Dermis microvascular lymphatic vessel endothelial cell (primary cell): ENCODE results near the gene ABCC1. TPM values are rescaled to one million over a fixed set of nuclear protein-coding genes. Genes with fewer than 3 reads are reported as not detected.
"Not testable (repeated sequence)": the region's sequence is repeated elsewhere in the genome, so short reads cannot be mapped to it uniquely, and the experiment has no call there.

ENCODE experiments used
- DNase-seq, 2 donors: peaks; one replicate each; pipeline versions ENCODE4 v3.0.0 to v3.0.0-alpha.2; 2010; ENCODE audit warnings: low read depth in 2 of 2
- total RNA-seq: library from RNA; depleted of rRNA; stranded (reverse); fragments of >200 nt; gene quantifications from 2 replicates; pipeline ENCODE4 v1.2.1, GENCODE V29; 2014

The ABCC1 gene
- total RNA-seq, 1 donor from 2014 or later = 16.6 TPM

- no peak for DNase-seq
Observed at GRCh38 chr16:16137110-16137509, 187.7 kb downstream of the ABCC1 start.

GRCh38 chr16:16138034-16138635 lies 188.7 kb downstream of the ABCC1 start:
- no peak for DNase-seq

- DNase-seq = no peak
Observed at GRCh38 chr16:16139061-16139460, 189.6 kb downstream of the ABCC1 start.

- DNase-seq = no peak
Observed at GRCh38 chr16:16139806-16140205, 190.4 kb downstream of the ABCC1 start.

GRCh38 chr16:16140537-16140936 lies 191.1 kb downstream of the ABCC1 start:
- DNase-seq = peak in 1 of 2 donors; percentile 19

GRCh38 chr16:16141141-16141540 lies 191.7 kb downstream of the ABCC1 start:
- DNase-seq = no peak

- DNase-seq = no peak
Observed at GRCh38 chr16:16141784-16142396, 192.5 kb downstream of the ABCC1 start.

- DNase-seq = peak in 1 of 2 donors; percentile 23
Observed at GRCh38 chr16:16143038-16143763, 193.8 kb downstream of the ABCC1 start.

- DNase-seq = no peak
Observed at GRCh38 chr16:16143931-16144330, 194.5 kb downstream of the ABCC1 start.

GRCh38 chr16:16144416-16144815 lies 195.0 kb downstream of the ABCC1 start:
- no peak for DNase-seq

- no peak for DNase-seq
Observed at GRCh38 chr16:16145286-16145685, 195.9 kb downstream of the ABCC1 start.

- DNase-seq = no peak
Observed at GRCh38 chr16:16146380-16147315, 197.2 kb downstream of the ABCC1 start.

GRCh38 chr16:16147316-16147999 lies 198.0 kb downstream of the ABCC1 start:
- DNase-seq = no peak

GRCh38 chr16:16148000-16148599 lies 198.7 kb downstream of the ABCC1 start:
- DNase-seq = not testable (repeated sequence)

- DNase-seq = no peak
Observed at GRCh38 chr16:16148755-16149154, 199.3 kb downstream of the ABCC1 start.

- no peak for DNase-seq
Observed at GRCh38 chr16:16149710-16150116, 200.3 kb downstream of the ABCC1 start.

GRCh38 chr16:16150117-16150877 lies 200.9 kb downstream of the ABCC1 start:
- DNase-seq = peak; percentile 48 to 55

GRCh38 chr16:16150878-16151152 lies 201.4 kb downstream of the ABCC1 start:
- no peak for DNase-seq

- DNase-seq = no peak
Observed at GRCh38 chr16:16151315-16151714, 201.9 kb downstream of the ABCC1 start.

GRCh38 chr16:16153000-16153399 lies 203.6 kb downstream of the ABCC1 start:
- DNase-seq = not testable (repeated sequence)
